ENCODE data around the gene ZNF683. TPM values are rescaled to one million over a fixed set of nuclear protein-coding genes. Genes with fewer than 3 reads are reported as not detected.

Gene ZNF683
- total RNA-seq, 2 experiments from 2014 or later: 0.69 to 1.3 TPM

GRCh38 chr1:26401891-26402290 is 29.3 kb upstream of the ZNF683 start:
- no peaks in the 10 kb centered on the region for H3K4me1 Mint-ChIP-seq (ENCODE audit: low read depth)
- no peak overlapping the region for H3K27ac Mint-ChIP-seq
- no peak overlapping the region for H3K4me3 Mint-ChIP-seq
- ChIA-PET POLR2A (no interaction called here), CTCF (interaction anchor here (0.9 to 3.8 kb wide), 3 partner anchors 14 to 168 kb away, joined by 3 to 29 read pairs (median 3); partner anchors contain the start of gene CEP85)
- DNase-seq: no peak
- H3K36me3 Mint-ChIP-seq (ENCODE audit: low read depth): no peaks in the 10 kb centered on the region
- intact Hi-C loops (cut with micrococcal nuclease): no loop called here
- TF ChIP-seq CTCF (IDR thresholded peaks at IDR 0.05): no peak
- H3K27me3 Mint-ChIP-seq: peaks cover 13% of the 10 kb centered on the region
- H3K9me3 Mint-ChIP-seq: no peaks in the 10 kb centered on the region
- ATAC-seq: no peak

GRCh38 chr1:26399034-26399433 is 26.5 kb upstream of the ZNF683 start:
- intact Hi-C loops (cut with micrococcal nuclease): no loop called here
- no peak for TF ChIP-seq CTCF (IDR thresholded peaks at IDR 0.05)

GRCh38 chr1:26395754-26396153 is 23.2 kb upstream of the ZNF683 start:
- POLR2A ChIA-PET: interaction anchor here (1.2 kb wide), 1 partner anchor 20 kb away, joined by 4 read pairs; no protein-coding TSS in a partner anchor
- intact Hi-C loops (cut with micrococcal nuclease): no loop called here

More at GRCh38 chr1:26399034-26399433, 26.5 kb upstream of the ZNF683 start:
- H3K36me3 Mint-ChIP-seq (ENCODE audit: low read depth): no peaks in the 10 kb centered on the region
- no peak for DNase-seq
- peaks cover 8% of the 10 kb centered on the region for H3K27me3 Mint-ChIP-seq
- ChIA-PET POLR2A (no interaction called here), CTCF (interaction anchor here (1.4 to 3.8 kb wide), 4 partner anchors 17 to 123 kb away, joined by 3 to 29 read pairs (median 12); no protein-coding TSS in a partner anchor)
- no peaks in the 10 kb centered on the region for H3K9me3 Mint-ChIP-seq
- H3K27ac Mint-ChIP-seq: no peak overlapping the region
- ATAC-seq: no peak
- H3K4me3 Mint-ChIP-seq: no peak overlapping the region
- H3K4me1 Mint-ChIP-seq (ENCODE audit: low read depth): peaks cover 4% of the 10 kb centered on the region

GRCh38 chr1:26391450-26391849 is 18.9 kb upstream of the ZNF683 start:
- intact Hi-C loops (cut with micrococcal nuclease): loop anchor here (5.0 kb wide), 1 partner anchor 34 kb away; no protein-coding TSS in a partner anchor
- Mint-ChIP-seq H3K4me1 (ENCODE audit: low read depth) (peaks cover 40% of the 10 kb centered on the region), H3K36me3 (ENCODE audit: low read depth) (no peaks in the 10 kb centered on the region), H3K4me3 (no peak overlapping the region), H3K9me3 (no peaks in the 10 kb centered on the region), H3K27ac (no peak overlapping the region), H3K27me3 (no peaks in the 10 kb centered on the region)
- ChIA-PET CTCF (interaction anchor here (0.7 to 4.2 kb wide), 21 partner anchors 9 to 290 kb away, joined by 3 to 30 read pairs (median 4); partner anchors contain the start of genes CD52 and CEP85), POLR2A (interaction anchor here (1.0 to 1.9 kb wide), 2 partner anchors 13 to 103 kb away, joined by 3 to 6 read pairs; no protein-coding TSS in a partner anchor)
- ATAC-seq: peak; percentile 69
- peak; percentile 82 for TF ChIP-seq CTCF (IDR thresholded peaks at IDR 0.05)
- peak; percentile 71 for DNase-seq

More at GRCh38 chr1:26395754-26396153, 23.2 kb upstream of the ZNF683 start:
- no peak for TF ChIP-seq CTCF (IDR thresholded peaks at IDR 0.05)
- H3K4me1 Mint-ChIP-seq (ENCODE audit: low read depth): peaks cover 15% of the 10 kb centered on the region
- H3K36me3 Mint-ChIP-seq (ENCODE audit: low read depth): no peaks in the 10 kb centered on the region
- CTCF ChIA-PET: interaction anchor here (0.7 to 3.2 kb wide), 13 partner anchors 11 to 161 kb away, joined by 3 to 15 read pairs (median 4); partner anchors contain the start of gene CD52
- no peaks in the 10 kb centered on the region for H3K9me3 Mint-ChIP-seq
- ATAC-seq: no peak
- no peak overlapping the region for H3K27ac Mint-ChIP-seq
- no peak overlapping the region for H3K4me3 Mint-ChIP-seq
- no peak for DNase-seq
- no peaks in the 10 kb centered on the region for H3K27me3 Mint-ChIP-seq

GRCh38 chr1:26389604-26390247 is 17.2 kb upstream of the ZNF683 start:
- H3K9me3 Mint-ChIP-seq: no peaks in the 10 kb centered on the region
- intact Hi-C loops (cut with micrococcal nuclease): loop anchor here (5.0 kb wide), 2 partner anchors 32 to 112 kb away; no protein-coding TSS in a partner anchor
- peak overlapping the region; percentile 57 for H3K27ac Mint-ChIP-seq
- ATAC-seq (peak; percentile 41), DNase-seq (peak; percentile 35)
- no peak for TF ChIP-seq CTCF (IDR thresholded peaks at IDR 0.05)
- no peaks in the 10 kb centered on the region for H3K36me3 Mint-ChIP-seq (ENCODE audit: low read depth)
- ChIA-PET POLR2A (interaction anchor here (1.1 to 1.9 kb wide), 2 partner anchors 10 to 155 kb away, joined by 3 to 6 read pairs; partner anchors contain the start of gene CEP85), CTCF (interaction anchor here (0.9 to 4.2 kb wide), 7 partner anchors 11 to 220 kb away, joined by 3 to 30 read pairs (median 4); partner anchors contain the start of gene ZNF593)
- peaks cover 46% of the 10 kb centered on the region for H3K4me1 Mint-ChIP-seq (ENCODE audit: low read depth)
- no peak overlapping the region for H3K4me3 Mint-ChIP-seq
- H3K27me3 Mint-ChIP-seq: no peaks in the 10 kb centered on the region

Data from activated CD8-positive, alpha-beta T cell treated with anti-CD3 and anti-CD28 coated beads for 36 hours (primary cell).